Neural cell (in vitro differentiated cells): ENCODE data around the gene ANKRD36.
"Not testable (repeated sequence)": the region's sequence is repeated elsewhere in the genome, so short reads cannot be mapped to it uniquely, and the experiment has no call there.

Experiments used
- MXI1 ChIP-seq: fragments of 450-650 bp; conservative IDR thresholded peaks from 2 replicates; pipeline ENCODE4 v1.6.1; 2014; ENCODE audit warnings: antibody characterized with exemption, mild to moderate bottlenecking; ENCODE audit not compliant: poor library complexity, severe bottlenecking
- POLR2AphosphoS5 ChIP-seq: IDR thresholded peaks from 2 replicates; pipeline ENCODE4 v1.6.1; 2012

DNA sequence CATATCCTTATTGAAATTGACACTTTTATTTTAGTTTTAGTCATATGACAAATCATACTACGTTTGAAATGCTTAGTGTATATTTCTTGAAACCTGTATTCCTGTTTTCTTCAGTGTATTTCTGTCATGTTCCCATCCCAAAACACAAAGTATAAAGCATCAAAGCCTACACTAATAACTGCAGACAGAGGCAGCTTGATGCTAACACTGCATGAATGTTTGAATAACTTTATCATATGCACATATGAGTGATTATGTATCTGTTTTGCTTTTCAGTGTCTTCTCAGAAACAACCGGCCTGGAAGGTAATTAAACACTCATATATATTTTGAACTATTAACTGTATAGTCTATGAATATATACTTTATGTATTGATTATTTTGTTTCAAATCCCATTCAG is 102.1 kb downstream of the ANKRD36 start:
- not testable (repeated sequence) for TF ChIP-seq MXI1, POLR2AphosphoS5
